ENCODE data around the gene CEP152.

The CEP152 gene

DNA sequence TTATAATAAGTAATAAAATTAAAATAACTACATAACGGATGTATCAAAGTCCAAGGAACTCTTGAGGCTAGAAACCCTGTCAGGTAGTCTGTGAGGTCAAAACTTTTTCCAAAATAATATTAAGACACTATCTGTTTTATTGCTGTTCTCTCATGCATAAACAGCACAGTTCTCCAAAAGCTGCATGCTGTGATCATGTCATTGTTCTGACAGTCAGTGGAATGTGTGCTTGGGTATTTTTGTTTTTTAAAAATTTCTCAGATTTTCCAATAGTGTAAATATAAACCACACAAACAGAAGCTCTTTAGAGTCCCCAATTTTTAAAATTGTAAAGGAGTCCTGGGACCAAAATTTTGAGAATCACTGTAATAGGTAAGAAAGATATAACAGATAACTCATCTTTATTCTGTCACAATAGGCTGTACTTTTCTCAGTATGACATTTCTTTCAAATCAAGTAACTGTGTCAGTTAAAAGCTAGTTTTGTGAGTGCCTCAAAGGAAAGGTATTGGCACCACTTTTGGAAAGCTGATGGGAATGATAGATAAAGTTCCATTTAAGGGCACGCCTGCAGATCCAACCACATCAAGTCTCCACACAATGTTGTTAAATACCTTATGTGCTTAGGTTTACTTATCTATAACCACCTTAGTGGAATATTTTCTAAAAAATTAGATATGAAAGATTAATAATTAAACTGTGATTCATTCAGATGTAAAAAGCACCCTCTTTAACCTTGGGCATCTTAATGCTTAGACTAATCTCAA is 49.3 kb downstream of the CEP152 start:
- DNase-seq: no peak

GRCh38 chr15:48759921-48760320 is 50.9 kb downstream of the CEP152 start:
- DNase-seq: no peak

GRCh38 chr15:48757661-48758060 is 53.2 kb downstream of the CEP152 start:
- DNase-seq: no peak

DNA sequence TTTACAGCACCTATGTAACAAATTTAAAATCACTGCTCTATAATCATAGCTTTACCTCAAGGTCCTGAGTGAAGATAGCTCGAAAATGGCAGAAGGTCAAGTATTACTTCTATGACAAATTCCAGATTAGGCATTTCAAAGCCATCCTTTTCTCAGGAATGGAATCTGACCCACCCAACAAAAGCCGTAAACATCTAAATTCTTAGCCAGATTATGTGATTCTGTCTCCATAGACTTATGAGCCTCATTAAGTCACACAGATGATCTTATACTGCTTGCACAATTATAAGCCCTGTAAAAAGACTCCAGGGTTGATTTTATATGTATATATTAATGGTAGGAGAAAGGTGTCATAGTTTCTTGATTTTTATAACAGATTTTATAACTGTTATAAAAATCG is 56.9 kb downstream of the CEP152 start:
- no peak for DNase-seq

GRCh38 chr15:48751595-48751994 is 59.3 kb downstream of the CEP152 start:
- no peak for DNase-seq

DNA sequence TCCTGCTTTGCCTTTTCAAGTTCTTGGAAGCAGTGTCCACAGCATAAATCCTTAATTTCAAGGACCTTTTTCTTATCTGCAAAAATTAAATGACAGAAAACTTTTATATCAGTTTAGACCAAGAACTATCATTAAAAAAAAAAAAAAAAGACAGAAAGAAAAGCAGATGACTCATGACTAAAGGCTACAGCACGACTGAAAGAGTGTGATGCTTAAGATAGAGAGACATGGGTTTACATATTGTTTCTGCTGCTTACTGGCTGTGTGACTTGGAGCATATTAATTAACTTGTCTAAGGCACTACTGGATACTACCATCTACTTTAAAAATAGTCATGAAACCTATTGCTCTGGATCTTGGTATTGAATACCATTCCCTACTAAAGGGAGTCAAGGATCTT is 62.3 kb downstream of the CEP152 start:
- DNase-seq: no peak

DNA sequence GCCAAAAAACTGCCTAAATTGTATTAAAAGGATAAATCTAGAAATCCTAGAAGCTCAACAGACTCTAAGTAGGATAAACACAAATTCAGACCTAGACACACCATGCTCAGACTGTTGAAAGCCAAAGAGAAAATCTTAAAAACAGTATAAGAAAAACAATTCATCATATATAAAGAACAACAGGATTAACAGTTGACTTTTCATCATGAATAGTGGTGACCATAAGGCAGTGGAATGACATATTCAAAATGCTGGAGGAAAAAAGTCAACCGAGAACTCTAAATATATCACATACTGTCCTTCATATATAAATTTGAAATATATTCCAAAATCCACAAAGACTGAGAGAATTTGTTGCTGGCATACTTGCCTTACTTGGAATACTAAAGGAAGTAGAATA is 77.3 kb downstream of the CEP152 start:
- no peak for DNase-seq

- no peak for DNase-seq
Measured at GRCh38 chr15:48730506-48730905, 80.4 kb downstream of the CEP152 start.

GRCh38 chr15:48723969-48724368 is 86.9 kb downstream of the CEP152 start:
- no peak for DNase-seq

DNA sequence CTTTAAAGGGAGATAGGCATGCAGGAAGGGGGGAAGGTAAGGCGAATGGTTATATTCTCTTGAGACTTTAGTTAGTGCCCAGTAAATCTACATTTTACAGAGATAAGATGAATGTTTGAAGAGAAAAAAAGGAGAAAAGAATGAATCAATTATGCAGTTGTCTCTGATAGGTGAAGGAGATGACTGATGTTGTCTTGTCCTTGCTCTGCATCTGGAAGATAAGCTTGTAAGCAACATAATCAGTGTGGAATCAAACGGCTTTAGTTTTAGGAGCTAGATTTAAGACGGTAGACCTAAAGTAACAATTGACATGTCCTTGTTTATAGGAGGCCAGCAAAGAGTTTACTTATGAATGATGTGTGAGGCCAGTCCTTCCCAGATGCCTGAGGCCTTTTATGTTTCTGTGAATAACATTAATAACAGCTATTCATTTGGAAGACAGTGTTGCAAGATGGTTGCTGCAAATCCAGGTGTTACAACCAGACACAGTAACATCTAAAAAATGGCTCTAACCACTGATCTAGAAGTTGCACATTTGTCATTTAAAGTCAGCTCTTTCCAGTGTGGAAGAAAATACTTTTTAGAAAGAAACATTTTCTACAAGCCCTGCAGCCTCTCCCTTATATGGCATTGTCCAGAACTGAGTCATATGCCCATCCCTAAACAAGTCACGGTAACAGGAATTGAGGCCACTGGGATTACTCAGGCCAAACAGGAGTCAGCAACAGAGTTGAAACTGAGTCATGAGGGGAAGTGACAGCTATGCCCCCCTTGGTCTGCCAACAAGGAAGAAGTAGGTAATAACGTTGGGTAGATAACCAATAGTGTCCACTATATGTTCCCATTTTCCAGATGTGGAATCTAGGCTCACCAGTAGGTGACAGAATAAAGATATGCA is 87.9 kb downstream of the CEP152 start:
- DNase-seq: no peak

DNA sequence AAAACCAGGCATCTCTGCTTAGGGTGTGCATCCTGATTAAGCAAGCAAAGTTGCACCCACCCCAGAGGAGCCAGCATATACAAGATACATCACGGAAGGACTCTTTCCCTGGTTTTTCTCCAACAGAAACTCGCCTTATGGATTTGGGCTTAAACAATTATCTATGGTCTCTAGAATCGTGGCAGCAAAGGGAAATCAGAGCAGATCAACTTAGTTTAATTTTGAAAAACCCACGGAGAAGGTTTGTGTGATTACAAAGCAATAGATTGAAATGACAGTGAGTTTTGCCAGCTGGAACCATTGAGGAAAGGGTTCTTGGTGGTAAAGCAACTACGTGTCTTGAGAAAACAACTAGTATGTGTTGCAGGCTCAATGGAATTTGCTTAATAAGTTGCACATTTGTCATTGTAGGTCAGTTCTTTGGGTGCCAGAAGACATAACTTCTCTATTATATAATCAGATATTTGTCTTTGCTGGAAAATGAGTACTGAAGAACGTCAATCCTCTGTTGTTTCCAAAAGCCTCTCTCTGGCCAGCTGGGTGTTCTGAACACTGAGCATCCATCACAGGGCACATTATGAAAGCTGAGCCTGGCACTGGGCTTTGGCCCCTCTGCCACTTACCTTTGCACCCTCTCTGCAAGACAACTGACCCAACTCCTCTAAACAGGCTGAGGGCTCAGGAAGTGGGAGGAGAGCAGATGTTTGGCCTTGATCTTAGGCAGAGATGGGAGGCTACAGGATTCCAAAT is 89.6 kb downstream of the CEP152 start:
- no peak for DNase-seq

GRCh38 chr15:48720646-48721045 is 90.2 kb downstream of the CEP152 start:
- no peak for DNase-seq

GRCh38 chr15:48719668-48720067 is 91.2 kb downstream of the CEP152 start:
- no peak for DNase-seq

DNA sequence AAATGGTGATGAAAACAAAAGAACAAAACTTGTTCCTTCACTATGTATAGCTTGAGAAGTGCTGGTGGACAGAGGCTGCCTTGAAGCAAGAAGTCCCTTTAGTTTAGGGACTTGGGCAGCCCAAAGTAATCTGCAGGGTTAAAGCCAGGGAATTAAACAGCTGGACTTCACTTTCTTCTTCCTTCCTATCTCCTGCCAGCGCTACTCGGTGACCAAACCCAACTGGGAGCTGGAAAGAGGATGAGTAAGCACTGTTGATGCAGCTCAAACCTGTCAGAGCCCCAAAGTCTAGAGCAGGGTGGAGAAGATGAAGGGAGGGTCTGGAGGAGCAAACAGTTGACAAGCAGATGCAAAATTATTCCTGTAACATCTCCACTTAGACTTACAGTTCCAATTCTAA is 92.2 kb downstream of the CEP152 start:
- DNase-seq: no peak

GRCh38 chr15:48717458-48717857 is 93.4 kb downstream of the CEP152 start:
- DNase-seq: no peak

GRCh38 chr15:48712546-48712945 is 98.3 kb downstream of the CEP152 start:
- DNase-seq: no peak

- no peak for DNase-seq
Measured at GRCh38 chr15:48710952-48711495, 99.8 kb downstream of the CEP152 start.

DNA sequence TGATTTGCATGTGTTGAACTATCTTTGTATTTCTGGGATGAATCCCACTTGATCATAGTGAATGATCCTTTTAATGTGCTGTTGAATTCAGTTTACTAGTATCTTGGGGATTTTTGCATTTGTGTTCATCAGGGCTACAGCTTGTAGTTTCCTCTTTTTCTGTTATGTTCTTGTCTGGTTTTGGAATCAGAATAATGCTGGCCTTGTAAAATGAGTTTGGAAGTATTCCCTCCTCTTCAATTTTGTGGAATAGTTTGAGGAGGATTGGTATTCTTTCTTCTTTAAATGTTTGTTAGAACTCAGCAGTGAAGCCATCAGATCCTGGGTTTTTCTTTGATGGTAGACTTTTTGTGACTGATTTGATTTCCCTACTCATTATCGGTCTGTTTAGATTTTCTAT is 102.2 kb downstream of the CEP152 start:
- DNase-seq: no peak

DNA sequence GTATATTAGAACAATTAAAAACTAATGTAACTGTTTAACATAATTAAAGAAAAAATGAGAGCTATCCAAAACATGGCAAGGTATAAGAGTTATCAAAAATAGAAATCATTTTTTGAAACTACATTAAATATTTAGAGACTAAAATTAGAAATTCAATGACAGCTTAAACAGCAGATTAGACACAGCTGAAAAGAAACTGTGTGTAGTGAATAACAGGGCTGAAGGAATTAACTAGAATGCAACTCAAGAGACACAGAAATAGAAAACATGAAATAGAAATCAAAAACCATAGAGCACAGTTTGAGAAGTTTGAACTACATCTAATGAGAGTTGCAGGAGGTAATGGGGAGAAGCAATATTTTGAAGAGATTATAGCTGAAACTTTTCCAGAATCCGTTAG is 105.5 kb downstream of the CEP152 start:
- no peak for DNase-seq

DNA sequence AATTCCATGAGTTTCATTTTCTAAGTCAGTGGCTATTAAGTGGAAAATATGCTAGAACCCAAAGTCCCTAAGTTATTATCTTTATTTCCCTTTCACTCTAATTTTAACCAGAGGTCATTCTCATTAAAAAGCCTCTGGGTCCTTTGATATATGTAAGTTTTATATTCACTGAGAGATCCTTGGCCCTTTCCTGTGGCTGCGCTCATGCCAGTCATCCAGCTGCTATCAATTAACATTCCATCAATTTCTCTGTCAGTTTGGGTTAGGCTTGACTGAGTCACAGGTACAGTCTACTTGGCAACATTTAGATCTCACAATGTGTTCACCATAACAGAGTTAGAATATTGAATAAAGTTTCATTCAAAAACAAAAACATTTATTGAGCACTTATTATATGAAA is 107.3 kb downstream of the CEP152 start:
- no peak for DNase-seq

DNA sequence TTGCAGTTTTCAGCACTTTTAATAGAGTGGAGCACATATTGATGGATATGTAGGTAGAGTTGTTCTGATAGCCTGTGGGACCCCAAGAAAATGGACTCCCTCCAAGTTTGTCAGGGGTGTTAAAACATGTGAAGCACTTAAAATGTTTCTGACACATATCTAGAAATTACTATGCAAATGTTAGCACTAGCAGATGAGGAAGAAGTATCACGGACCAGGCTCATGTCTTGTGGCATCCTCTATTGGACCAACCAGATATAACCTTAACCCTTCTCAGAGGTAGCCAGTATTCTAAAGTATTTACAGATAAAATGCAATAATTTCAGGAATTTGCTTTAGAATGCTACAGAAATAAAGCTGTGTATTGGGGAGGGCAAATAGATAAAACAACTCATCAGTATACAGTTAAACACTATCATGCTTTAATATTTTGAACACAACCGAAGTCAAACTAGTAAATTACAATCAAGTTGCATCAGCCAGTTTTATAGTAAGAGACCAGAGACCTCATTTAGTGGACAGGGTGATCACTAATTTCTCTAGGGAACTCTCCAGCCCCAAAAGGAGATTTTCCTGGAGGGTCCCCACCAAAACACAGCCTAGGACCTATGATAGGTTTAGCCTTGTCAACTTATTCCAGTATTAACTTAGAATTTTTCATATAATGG is 108.2 kb downstream of the CEP152 start:
- DNase-seq: no peak

GRCh38 chr15:48696627-48697312 is 114.1 kb downstream of the CEP152 start:
- no peak for DNase-seq

Data from CD4-positive, alpha-beta T cell treated with Interleukin-17A for 1 hour (primary cell).